SKM-1 treated with dmso at 0.1 percent for 144 hours (cell line): ENCODE results near the gene XDH.

Experiments
- DNase-seq: peaks from one replicate; lab custom pipeline; 2025; ENCODE audit not compliant: unreplicated experiment; lab: John Stamatoyannopoulos, UW

Gene XDH

GRCh38 chr2:31286961-31287550 lies 127.5 kb downstream of the XDH start:
- no peak for DNase-seq

GRCh38 chr2:31286230-31286629 lies 128.3 kb downstream of the XDH start:
- DNase-seq: no peak
